GM19397 (cell line): ENCODE results near the gene FOXO3.
"Not testable (repeated sequence)": the region's sequence is repeated elsewhere in the genome, so short reads cannot be mapped to it uniquely, and the experiment has no call there.

ENCODE experiments used
- ATAC-seq: cut with Tn5 transposase; IDR thresholded peaks from one replicate; pipeline ENCODE4 v1.9.1; 2021; ENCODE audit warnings: mild to moderate bottlenecking, moderate library complexity; ENCODE audit not compliant: unreplicated experiment

FOXO3 gene

GRCh38 chr6:108555399-108556052 is 5.2 kb upstream of the FOXO3 start:
- no peak for ATAC-seq

GRCh38 chr6:108556250-108556649 is 4.5 kb upstream of the FOXO3 start:
- ATAC-seq = no peak

- no peak for ATAC-seq
Measured at GRCh38 chr6:108556866-108557493, 3.7 kb upstream of the FOXO3 start.

GRCh38 chr6:108557494-108558371 is 3.0 kb upstream of the FOXO3 start:
- ATAC-seq = no peak

GRCh38 chr6:108558372-108559096 is 2.2 kb upstream of the FOXO3 start:
- peak; percentile 56 for ATAC-seq

GRCh38 chr6:108559097-108559883 is 1.4 kb upstream of the FOXO3 start:
- peak; percentile 52 for ATAC-seq

GRCh38 chr6:108559884-108560462 is 744 bp upstream of the FOXO3 start:
- ATAC-seq = no peak

GRCh38 chr6:108561309-108561647 is 561 bp downstream of the FOXO3 start:
- not testable (repeated sequence) for ATAC-seq

- ATAC-seq = no peak
Measured at GRCh38 chr6:108561742-108562502, 1.2 kb downstream of the FOXO3 start.

- no peak for ATAC-seq
Measured at GRCh38 chr6:108562503-108562993, 1.8 kb downstream of the FOXO3 start.

GRCh38 chr6:108563292-108563691 is 2.6 kb downstream of the FOXO3 start:
- ATAC-seq = no peak

- ATAC-seq = no peak
Measured at GRCh38 chr6:108564178-108564577, 3.5 kb downstream of the FOXO3 start.

- ATAC-seq = peak; percentile 63
Measured at GRCh38 chr6:108565091-108565766, 4.5 kb downstream of the FOXO3 start.

- no peak for ATAC-seq
Measured at GRCh38 chr6:108565893-108566292, 5.2 kb downstream of the FOXO3 start.

GRCh38 chr6:108566406-108566805 is 5.7 kb downstream of the FOXO3 start:
- ATAC-seq = no peak

GRCh38 chr6:108568101-108568500 is 7.4 kb downstream of the FOXO3 start:
- no peak for ATAC-seq

- no peak for ATAC-seq
Measured at GRCh38 chr6:108568551-108569305, 8.0 kb downstream of the FOXO3 start.

GRCh38 chr6:108570517-108570916 is 9.8 kb downstream of the FOXO3 start:
- no peak for ATAC-seq
